Measurements from ENCODE around the gene TRIM58.

TRIM58 gene

GRCh38 chr1:247895163-247895637 lies 38.2 kb downstream of the TRIM58 start, which contains the start of gene OR2W3:
OR2W3 (plus strand) TSS chr1:247895587; CDS start chr1:247895587, 0 bp downstream.
- DNase-seq, result no peak

GRCh38 chr1:247895976-247896375 lies 39.0 kb downstream of the TRIM58 start:
- DNase-seq, result no peak

- DNase-seq, result no peak
These were observed 47.1 kb downstream of the TRIM58 start for GRCh38 chr1:247904122-247904521.

GRCh38 chr1:247905181-247905580 lies 48.2 kb downstream of the TRIM58 start:
- DNase-seq, result no peak

- no peak for DNase-seq
These were observed 49.0 kb downstream of the TRIM58 start for GRCh38 chr1:247905910-247906503.

GRCh38 chr1:247906504-247907047 lies 49.6 kb downstream of the TRIM58 start:
- no peak for DNase-seq

GRCh38 chr1:247908766-247909165 lies 51.8 kb downstream of the TRIM58 start:
- no peak for DNase-seq

- DNase-seq, result no peak
These were observed 56.8 kb downstream of the TRIM58 start for GRCh38 chr1:247913786-247914185.

GRCh38 chr1:247914941-247915662 lies 58.1 kb downstream of the TRIM58 start:
- DNase-seq, result no peak

- DNase-seq, result no peak
These were observed 63.0 kb downstream of the TRIM58 start, which contains the start of gene OR2T8 for GRCh38 chr1:247919952-247920351. OR2T8 (plus strand) TSS chr1:247920252; CDS start chr1:247921018, 766 bp downstream.

- DNase-seq, result no peak
These were observed 67.0 kb downstream of the TRIM58 start for GRCh38 chr1:247923941-247924340.

- DNase-seq, result no peak
These were observed 67.9 kb downstream of the TRIM58 start, which contains the start of gene OR2AJ1 for GRCh38 chr1:247924868-247925267. OR2AJ1 (plus strand) TSS chr1:247924889; CDS start chr1:247933769, 8,880 bp downstream.

Measured in GOT3 (cell line).